Right atrium auricular region (tissue), 2 donors: ENCODE results near the gene HS1BP3. TPM values are rescaled to one million over a fixed set of nuclear protein-coding genes. Genes with fewer than 3 reads are reported as not detected.

Experiments used
- DNase-seq: peaks from one replicate; pipeline ENCODE4 v3.0.0-alpha.2; 2019; ENCODE audit warnings: low spot score
- H3K27ac ChIP-seq, 2 donors: fragments of 200-600 bp; sonication (generic); 1 replicate in 1 of 2; 2 replicates in 1 of 2; pipeline ENCODE4 v1.5.1; 2016 to 2019
- H3K27me3 ChIP-seq, 2 donors: fragments of 200-600 bp; sonication (generic); one replicate each; pipeline versions ENCODE4 v1.5.1 to v1.6.0; 2017 to 2019
- H3K36me3 ChIP-seq: fragments of 200-600 bp; sonication (generic); one replicate; pipeline ENCODE4 v1.5.1; 2016
- H3K4me1 ChIP-seq, 2 donors: fragments of 200-600 bp; sonication (generic); one replicate each; pipeline versions ENCODE4 v1.5.1 to v1.6.0; 2017 to 2019
- H3K4me3 ChIP-seq, 2 donors: fragments of 200-600 bp; sonication (generic); 1 replicate in 1 of 2; 2 replicates in 1 of 2; pipeline ENCODE4 v1.5.1; 2017 to 2019; ENCODE audit warnings: mild to moderate bottlenecking in 1 of 2, moderate library complexity in 1 of 2
- H3K9me3 ChIP-seq, 2 donors: fragments of 200-600 bp; sonication (generic); one replicate each; pipeline ENCODE4 v1.5.1; 2019
- total RNA-seq, 2 donors: library from RNA; depleted of rRNA; stranded (reverse); fragments of >200 nt; gene quantifications; one replicate each; pipeline ENCODE4 v1.1.0, GENCODE V29; 2016
- TF ChIP-seq, protein P1 (sequence below), 2 donors: fragments of 200-600 bp; sonication (generic); IDR thresholded peaks; one replicate each; pipeline ENCODE4 v1.5.1; 2019; ENCODE audit warnings: antibody characterized with exemption in 2 of 2

Gene HS1BP3
- total RNA-seq, 2 donors from 2014 or later = 19.5 to 26.0 TPM

DNA sequence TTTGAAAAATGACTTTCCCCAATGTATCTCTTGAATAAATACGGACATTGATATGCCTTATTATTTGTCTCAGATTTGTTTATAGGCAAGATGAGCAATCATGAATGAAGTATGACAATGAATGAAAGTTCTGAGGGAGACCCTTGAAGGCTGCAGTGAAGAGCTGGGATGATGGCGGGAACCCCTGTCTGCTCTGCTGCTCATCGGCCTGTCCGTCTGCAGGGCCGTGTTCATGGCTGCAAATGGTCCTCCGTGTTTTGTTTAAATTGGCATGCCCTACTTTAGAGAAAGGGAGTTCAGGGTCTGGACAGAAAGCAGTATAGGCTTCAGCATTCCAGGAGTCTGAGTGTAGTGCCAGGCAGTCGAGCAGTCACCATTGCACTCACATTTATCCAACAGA lies 1.2 kb upstream of the HS1BP3 start:
- no peak for DNase-seq
- TF ChIP-seq, protein P1, sequence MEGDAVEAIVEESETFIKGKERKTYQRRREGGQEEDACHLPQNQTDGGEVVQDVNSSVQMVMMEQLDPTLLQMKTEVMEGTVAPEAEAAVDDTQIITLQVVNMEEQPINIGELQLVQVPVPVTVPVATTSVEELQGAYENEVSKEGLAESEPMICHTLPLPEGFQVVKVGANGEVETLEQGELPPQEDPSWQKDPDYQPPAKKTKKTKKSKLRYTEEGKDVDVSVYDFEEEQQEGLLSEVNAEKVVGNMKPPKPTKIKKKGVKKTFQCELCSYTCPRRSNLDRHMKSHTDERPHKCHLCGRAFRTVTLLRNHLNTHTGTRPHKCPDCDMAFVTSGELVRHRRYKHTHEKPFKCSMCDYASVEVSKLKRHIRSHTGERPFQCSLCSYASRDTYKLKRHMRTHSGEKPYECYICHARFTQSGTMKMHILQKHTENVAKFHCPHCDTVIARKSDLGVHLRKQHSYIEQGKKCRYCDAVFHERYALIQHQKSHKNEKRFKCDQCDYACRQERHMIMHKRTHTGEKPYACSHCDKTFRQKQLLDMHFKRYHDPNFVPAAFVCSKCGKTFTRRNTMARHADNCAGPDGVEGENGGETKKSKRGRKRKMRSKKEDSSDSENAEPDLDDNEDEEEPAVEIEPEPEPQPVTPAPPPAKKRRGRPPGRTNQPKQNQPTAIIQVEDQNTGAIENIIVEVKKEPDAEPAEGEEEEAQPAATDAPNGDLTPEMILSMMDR (IDR thresholded peaks at IDR 0.05) = no peak
- Histone ChIP-seq H3K27ac (peak overlapping the region in 1 of 2 donors; percentile 90), H3K4me1 (peaks cover 0 to 40% of the 10 kb centered on the region in 2 donors), H3K27me3 (no peaks in the 10 kb centered on the region), H3K4me3 (no peak overlapping the region), H3K9me3 (no peaks in the 10 kb centered on the region), H3K36me3 (no peaks in the 10 kb centered on the region)

DNA sequence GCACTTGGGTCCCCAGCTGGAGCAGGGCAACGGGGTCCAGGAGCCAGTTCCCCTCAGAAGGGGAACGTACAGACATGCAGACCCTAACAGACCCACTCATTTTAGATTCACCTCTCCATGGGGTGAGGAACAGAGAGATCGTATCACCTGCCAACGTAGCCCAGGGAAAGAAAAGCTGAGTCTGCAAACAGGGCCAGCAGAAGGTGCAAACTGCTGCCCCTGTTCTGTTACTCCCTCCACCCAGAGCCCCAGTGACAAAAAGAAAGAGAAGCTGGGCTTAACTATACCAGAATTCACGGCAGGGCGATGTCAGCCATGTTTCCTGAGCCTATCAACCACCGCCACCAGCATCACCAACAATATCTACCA lies 817 bp upstream of the HS1BP3 start:
- TF ChIP-seq, protein P1 (IDR thresholded peaks at IDR 0.05) = no peak
- Histone ChIP-seq H3K9me3 (no peaks in the 10 kb centered on the region), H3K4me1 (peaks cover 0 to 40% of the 10 kb centered on the region in 2 donors), H3K27me3 (no peaks in the 10 kb centered on the region), H3K4me3 (peak overlapping the region; percentile 78 to 84), H3K36me3 (no peaks in the 10 kb centered on the region), H3K27ac (peak overlapping the region; percentile 90 to 93)
- DNase-seq = no peak

DNA sequence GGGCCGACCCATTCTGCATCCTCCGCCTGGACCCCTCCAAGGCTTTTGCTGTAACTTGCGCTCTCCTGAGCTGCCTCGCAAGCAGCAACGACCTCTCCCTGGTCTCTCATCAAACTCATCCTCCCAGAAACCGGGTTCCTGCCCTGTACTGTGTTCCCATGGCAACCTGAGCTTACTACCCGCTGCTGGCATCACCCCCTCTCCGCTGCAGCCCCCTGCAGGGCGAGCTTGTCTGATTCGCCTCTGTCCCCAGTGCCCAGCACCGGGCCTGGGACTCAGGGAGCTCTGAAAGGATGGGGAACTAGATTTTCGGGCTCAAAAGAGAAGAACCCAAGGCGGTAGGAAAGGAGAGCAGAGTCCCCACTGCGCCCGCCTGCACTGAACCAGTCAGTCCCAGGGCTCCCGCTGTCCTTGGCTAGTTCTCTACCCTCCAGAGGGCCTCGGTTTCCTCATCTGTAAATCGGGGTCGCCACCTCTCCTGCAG lies 463 bp downstream of the HS1BP3 start:
- DNase-seq = no peak
- H3K4me1 ChIP-seq = peaks cover 0 to 40% of the 10 kb centered on the region in 2 donors

DNA sequence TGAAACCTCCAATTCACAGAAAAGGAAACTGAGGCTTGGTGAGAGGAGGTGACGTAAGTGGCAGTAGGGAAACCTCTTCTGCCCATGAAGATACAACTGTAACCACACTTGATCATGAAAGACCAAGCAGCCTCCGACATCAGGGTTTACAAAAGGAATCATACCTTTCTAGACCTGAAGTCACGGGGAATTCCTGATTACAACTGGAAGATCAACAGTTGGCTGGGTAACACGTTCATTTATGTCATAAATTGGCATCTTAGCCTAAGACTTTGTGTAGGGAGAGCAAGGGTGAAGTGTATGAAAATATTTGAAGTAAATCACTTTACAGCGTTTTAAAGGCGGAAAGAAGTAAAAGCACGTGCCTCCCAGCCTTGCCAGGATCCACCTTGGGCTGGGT lies 922 bp downstream of the HS1BP3 start:
- Histone ChIP-seq H3K9me3 (no peaks in the 10 kb centered on the region), H3K4me1 (peaks cover 0 to 40% of the 10 kb centered on the region in 2 donors), H3K4me3 (peak overlapping the region; percentile 78 to 84), H3K36me3 (peaks cover 8% of the 10 kb centered on the region), H3K27ac (peak overlapping the region; percentile 90 to 93), H3K27me3 (no peaks in the 10 kb centered on the region)
- TF ChIP-seq, protein P1 (IDR thresholded peaks at IDR 0.05) = no peak
- DNase-seq = no peak

More for the DNA sequence above, 463 bp downstream of the HS1BP3 start:
- TF ChIP-seq, protein P1 (IDR thresholded peaks at IDR 0.05) = no peak
- Histone ChIP-seq H3K36me3 (peaks cover 4% of the 10 kb centered on the region), H3K27ac (peak overlapping the region; percentile 90 to 93), H3K4me3 (peak overlapping the region; percentile 78 to 84), H3K27me3 (no peaks in the 10 kb centered on the region), H3K9me3 (no peaks in the 10 kb centered on the region)

DNA sequence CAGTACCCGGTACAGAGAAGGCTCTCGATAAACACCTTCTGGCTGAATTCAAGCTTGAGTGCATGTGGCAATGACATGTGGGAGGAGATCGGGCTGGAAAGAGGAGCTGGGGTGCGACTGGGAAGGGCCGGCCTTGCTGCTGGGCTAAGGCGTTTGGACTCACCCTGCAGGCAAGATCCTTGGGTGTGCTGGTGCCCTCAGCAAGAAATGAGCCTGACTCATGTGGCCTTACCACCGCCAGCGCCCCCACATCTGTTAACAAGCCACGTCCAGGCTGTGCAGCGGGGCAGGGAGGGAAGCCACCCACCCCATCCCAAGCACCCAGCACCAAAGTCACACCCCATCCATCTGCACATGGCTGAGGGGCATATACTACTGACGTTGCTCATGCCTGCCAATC lies 1.3 kb downstream of the HS1BP3 start:
- no peak for DNase-seq
- peaks cover 0 to 40% of the 10 kb centered on the region in 2 donors for H3K4me1 ChIP-seq
- no peaks in the 10 kb centered on the region for H3K9me3 ChIP-seq
- TF ChIP-seq, protein P1 (IDR thresholded peaks at IDR 0.05) = no peak
- peaks cover 12% of the 10 kb centered on the region for H3K36me3 ChIP-seq
- peak overlapping the region in 1 of 2 donors; percentile 84 for H3K4me3 ChIP-seq
- no peaks in the 10 kb centered on the region for H3K27me3 ChIP-seq
- peak overlapping the region; percentile 90 to 93 for H3K27ac ChIP-seq

DNA sequence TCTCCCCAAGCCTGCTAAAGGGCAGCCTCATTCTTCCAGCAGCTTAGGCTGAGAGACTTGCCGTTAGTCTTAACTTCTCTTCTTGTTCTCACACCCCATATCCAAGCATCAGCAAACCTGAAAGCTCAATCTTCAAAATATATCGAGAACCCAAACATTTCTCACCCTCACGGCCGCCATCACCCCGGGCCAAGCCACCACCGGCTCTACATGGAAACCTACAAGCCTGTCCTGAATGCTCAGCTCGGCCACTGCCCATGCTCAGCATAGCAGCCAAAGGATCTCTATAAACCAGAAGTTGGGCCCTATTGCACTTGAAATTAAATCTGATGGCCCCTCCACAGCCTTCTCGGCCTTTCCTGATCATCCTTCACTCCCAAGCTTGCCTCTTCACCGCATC lies 2.1 kb downstream of the HS1BP3 start:
- Histone ChIP-seq H3K4me3 (no peak overlapping the region), H3K27me3 (no peaks in the 10 kb centered on the region), H3K36me3 (peaks cover 20% of the 10 kb centered on the region), H3K9me3 (no peaks in the 10 kb centered on the region), H3K27ac (peak overlapping the region in 1 of 2 donors; percentile 11), H3K4me1 (peaks cover 0 to 40% of the 10 kb centered on the region in 2 donors)
- TF ChIP-seq, protein P1 (IDR thresholded peaks at IDR 0.05) = no peak
- DNase-seq = no peak
